HL-60 (cell line): ENCODE measurements around the gene ITGB3.
"Not testable (repeated sequence)": the region's sequence is repeated elsewhere in the genome, so short reads cannot be mapped to it uniquely, and the experiment has no call there.

Experiments
- CTCF ChIP-seq: IDR thresholded peaks from one replicate; pipeline ENCODE4 v1.5.1; 2011; ENCODE audit warnings: low read length, control low read depth, inconsistent platforms; ENCODE audit not compliant: insufficient read depth
- POLR2AphosphoS5 ChIP-seq: IDR thresholded peaks from 2 replicates; pipeline ENCODE4 v1.6.1; 2012; ENCODE audit warnings: low read depth
- REST ChIP-seq: IDR thresholded peaks from 2 replicates; pipeline ENCODE4 v1.6.1; 2012; ENCODE audit warnings: low read depth; ENCODE audit not compliant: insufficient replicate concordance
- SPI1 ChIP-seq: IDR thresholded peaks from 2 replicates; pipeline ENCODE4 v1.6.1; 2012; ENCODE audit warnings: low read depth, mild to moderate bottlenecking, borderline replicate concordance

GRCh38 chr17:47269561-47270280, 16.1 kb downstream of the ITGB3 start:
- TF ChIP-seq CTCF, POLR2AphosphoS5, REST, SPI1: not testable (repeated sequence)
